Effector memory CD4-positive, alpha-beta T cell (primary cell): Measurements from ENCODE around the gene DDX24.
A peak's percentile ranks its signal among the peaks of the same experiment; 100 is the strongest.

Source experiments
- DNase-seq, 3 donors: peaks; one replicate each; pipeline ENCODE4 v3.0.0-alpha.2; 2020
- H3K27ac ChIP-seq: 2 replicates; pipeline ENCODE4 v1.7.0; 2013; ENCODE audit warnings: mild to moderate bottlenecking, low read length, moderate library complexity; ENCODE audit not compliant: insufficient read depth, poor library complexity, severe bottlenecking
- H3K27me3 ChIP-seq: replicated peaks from 2 replicates; pipeline ENCODE4 v1.7.0; 2013; ENCODE audit warnings: mild to moderate bottlenecking, low read length; ENCODE audit not compliant: insufficient read depth, control insufficient read depth, poor library complexity, severe bottlenecking
- H3K36me3 ChIP-seq: 2 replicates; pipeline ENCODE4 v1.7.0; 2013; ENCODE audit warnings: mild to moderate bottlenecking, low read length, moderate library complexity; ENCODE audit not compliant: control insufficient read depth, insufficient read depth
- H3K4me1 ChIP-seq: 2 replicates; pipeline ENCODE4 v1.7.0; 2013; ENCODE audit warnings: low read length, mild to moderate bottlenecking; ENCODE audit not compliant: control insufficient read depth, insufficient read depth, poor library complexity, severe bottlenecking
- H3K4me3 ChIP-seq: 2 replicates; pipeline ENCODE4 v1.7.0; 2013; ENCODE audit warnings: low read length, low read depth, mild to moderate bottlenecking; ENCODE audit not compliant: insufficient read depth, poor library complexity, severe bottlenecking
- H3K9me3 ChIP-seq: 2 replicates; pipeline ENCODE4 v1.7.0; 2013; ENCODE audit warnings: mild to moderate bottlenecking, low read length, moderate library complexity; ENCODE audit not compliant: control insufficient read depth

Gene DDX24

DNA sequence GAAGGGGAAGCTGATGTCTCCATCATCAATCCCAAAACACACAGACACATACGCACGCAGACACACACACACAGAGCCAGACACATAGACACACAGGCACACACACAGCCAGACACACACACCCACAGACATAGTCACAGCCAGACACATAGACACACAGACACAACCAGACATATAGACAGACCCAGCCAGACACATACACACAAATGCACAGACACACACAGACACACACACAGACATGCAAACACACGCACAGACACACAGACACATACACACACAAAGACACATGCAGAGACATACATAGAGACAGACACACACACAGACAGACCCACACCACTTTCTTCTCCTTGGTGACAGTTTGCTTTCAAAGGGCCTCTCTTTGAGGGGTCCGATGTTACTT lies 77.6 kb downstream of the DDX24 start:
- DNase-seq: no peak
- no peak overlapping the region for H3K27ac ChIP-seq
- no peaks in the 10 kb centered on the region for H3K27me3 ChIP-seq
- H3K9me3 ChIP-seq: no peaks in the 10 kb centered on the region
- H3K36me3 ChIP-seq: no peaks in the 10 kb centered on the region
- H3K4me3 ChIP-seq: no peak overlapping the region
- peaks cover 5% of the 10 kb centered on the region for H3K4me1 ChIP-seq

DNA sequence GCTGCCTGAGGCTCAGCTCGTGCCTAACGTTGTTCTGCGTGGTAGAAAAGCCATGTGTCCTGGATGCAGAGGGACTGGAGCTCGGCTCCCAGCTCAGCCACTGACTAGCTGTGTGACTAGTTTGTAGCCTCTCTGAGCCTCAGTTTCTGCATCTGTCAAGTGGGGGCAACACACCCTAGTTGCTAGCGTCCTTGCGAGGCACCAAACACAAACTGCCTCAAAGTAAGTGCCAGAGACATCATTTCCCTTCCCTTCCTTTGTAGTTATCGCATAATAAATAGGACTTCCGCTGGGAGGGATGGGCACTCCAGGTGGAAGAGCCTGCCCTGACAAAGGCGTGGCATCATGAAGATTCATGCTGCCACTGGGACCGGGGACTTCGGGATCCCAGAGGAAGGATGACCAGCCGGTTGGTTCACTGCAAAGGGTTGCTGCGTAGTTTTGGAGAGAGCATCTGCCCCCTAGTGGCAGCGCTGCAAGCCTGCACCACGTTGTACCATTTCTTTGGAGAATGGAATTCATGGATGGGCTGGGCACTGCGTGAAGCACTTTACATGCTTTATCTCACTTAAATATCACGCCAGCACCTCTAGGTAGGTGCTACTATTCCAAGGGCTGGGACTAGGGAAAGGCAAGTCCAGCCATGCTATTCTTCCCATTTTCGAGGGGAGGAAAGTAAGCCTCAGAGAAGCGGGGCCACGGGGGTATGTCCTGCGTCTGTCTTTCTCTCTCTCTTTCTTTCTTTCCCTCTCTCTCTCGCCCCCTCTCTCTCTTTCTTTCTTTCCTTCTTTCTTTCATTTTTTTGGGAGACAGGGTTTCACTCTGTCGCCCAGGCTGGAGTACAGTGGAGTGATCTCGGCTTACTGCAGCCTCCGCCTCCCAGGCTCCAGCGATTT lies 79.3 kb downstream of the DDX24 start:
- H3K36me3 ChIP-seq: no peaks in the 10 kb centered on the region
- H3K9me3 ChIP-seq: no peaks in the 10 kb centered on the region
- no peaks in the 10 kb centered on the region for H3K4me1 ChIP-seq
- no peak overlapping the region for H3K27ac ChIP-seq
- H3K27me3 ChIP-seq: no peaks in the 10 kb centered on the region
- no peak overlapping the region for H3K4me3 ChIP-seq
- peak; percentile 21 to 50 (median 27) for DNase-seq

GRCh38 chr14:94001016-94001415 lies 80.0 kb downstream of the DDX24 start:
- Histone ChIP-seq H3K4me1 (no peaks in the 10 kb centered on the region), H3K36me3 (no peaks in the 10 kb centered on the region), H3K9me3 (no peaks in the 10 kb centered on the region), H3K4me3 (no peak overlapping the region), H3K27ac (no peak overlapping the region), H3K27me3 (no peaks in the 10 kb centered on the region)
- no peak for DNase-seq

DNA sequence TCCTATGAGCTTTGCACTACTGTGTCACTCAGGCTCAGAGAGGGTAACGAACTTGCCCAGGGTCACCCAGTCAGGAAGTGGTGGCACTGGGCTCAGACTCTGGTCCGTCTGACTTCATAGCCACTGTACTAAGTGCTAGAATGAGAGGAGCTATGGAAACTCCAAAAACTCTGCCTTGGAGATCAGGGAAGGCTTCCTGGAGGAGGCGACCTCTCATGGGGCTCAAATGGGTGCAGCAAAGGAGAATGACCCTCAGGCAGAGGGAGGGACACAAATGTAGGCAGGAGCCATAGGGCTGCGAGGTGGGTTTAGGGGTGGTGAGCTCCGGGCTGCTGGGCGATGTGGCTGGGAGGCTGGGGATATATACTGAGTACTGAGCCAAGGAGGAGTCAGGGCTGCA lies 80.7 kb downstream of the DDX24 start:
- Histone ChIP-seq H3K9me3 (no peaks in the 10 kb centered on the region), H3K27ac (no peak overlapping the region), H3K4me3 (no peak overlapping the region), H3K27me3 (no peaks in the 10 kb centered on the region), H3K4me1 (no peaks in the 10 kb centered on the region), H3K36me3 (no peaks in the 10 kb centered on the region)
- no peak for DNase-seq

GRCh38 chr14:93999573-93999972 lies 81.4 kb downstream of the DDX24 start:
- Histone ChIP-seq H3K27ac (no peak overlapping the region), H3K4me1 (no peaks in the 10 kb centered on the region), H3K27me3 (no peaks in the 10 kb centered on the region), H3K4me3 (no peak overlapping the region), H3K9me3 (no peaks in the 10 kb centered on the region), H3K36me3 (no peaks in the 10 kb centered on the region)
- DNase-seq: no peak

DNA sequence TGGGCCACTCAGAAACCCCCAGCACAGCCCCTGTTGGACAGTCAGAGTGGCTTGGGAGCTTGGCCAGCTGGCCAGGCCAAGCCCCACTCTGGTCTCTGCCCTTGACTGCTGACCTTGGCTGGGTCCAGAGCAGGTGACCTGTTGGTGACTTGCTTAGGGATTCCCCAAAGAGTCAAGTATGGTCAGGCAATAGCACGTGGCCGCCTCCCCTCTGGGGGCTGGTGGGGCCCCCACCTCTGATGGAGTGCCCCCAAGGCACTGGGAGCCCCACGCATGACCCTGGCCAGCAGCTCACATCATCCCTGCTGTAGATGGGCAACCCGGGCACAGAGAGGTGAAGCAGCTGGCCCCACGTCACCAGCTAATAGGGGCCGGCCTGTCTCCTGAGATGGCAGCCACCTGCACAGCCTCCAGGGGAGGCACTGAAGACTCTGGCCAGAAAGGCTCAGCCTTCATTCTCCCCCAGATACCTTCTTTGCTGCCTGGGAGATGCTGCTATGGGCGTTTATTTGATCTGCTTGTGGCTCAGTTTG lies 82.1 kb downstream of the DDX24 start:
- no peak for DNase-seq
- H3K4me1 ChIP-seq: no peaks in the 10 kb centered on the region
- H3K27ac ChIP-seq: no peak overlapping the region
- no peaks in the 10 kb centered on the region for H3K9me3 ChIP-seq
- H3K36me3 ChIP-seq: no peaks in the 10 kb centered on the region
- no peak overlapping the region for H3K4me3 ChIP-seq
- no peaks in the 10 kb centered on the region for H3K27me3 ChIP-seq
